SH-SY5Y (cell line): ENCODE data around the gene HLX.

Source experiments
- GATA2 ChIP-seq: IDR thresholded peaks from 2 replicates; pipeline ENCODE4 v1.6.1; 2011; ENCODE audit warnings: mild to moderate bottlenecking, low read depth, low read length
- GATA3 ChIP-seq: IDR thresholded peaks from 2 replicates; pipeline ENCODE4 v1.6.1; 2011; ENCODE audit warnings: low read depth, mild to moderate bottlenecking, low read length, moderate library complexity

DNA sequence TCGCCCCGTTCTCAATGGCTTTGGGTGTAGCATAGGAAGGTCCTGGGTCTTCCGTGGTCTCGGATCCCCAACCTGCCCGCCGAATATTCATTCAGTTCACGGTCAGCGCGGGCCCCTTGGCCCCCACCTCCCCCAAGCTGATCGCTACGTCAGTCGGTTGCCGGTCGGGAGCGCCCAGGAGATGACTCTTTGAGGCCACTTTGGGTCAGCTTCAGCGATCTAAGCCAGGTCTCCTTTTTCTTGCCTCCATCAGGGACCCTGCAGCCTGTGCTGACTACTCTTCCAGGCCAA lies 12.8 kb downstream of the HLX start:
- TF ChIP-seq GATA2 (no peak), GATA3 (no peak)
